Activated T-cell treated with anti-CD3 and anti-CD28 coated beads, Interleukin-2, amount 50 U/mL, for 4 hours (primary cell): ENCODE measurements around the gene NDUFS7. TPM values are rescaled to one million over a fixed set of nuclear protein-coding genes. Genes with fewer than 3 reads are reported as not detected.
"Not testable (repeated sequence)": the region's sequence is repeated elsewhere in the genome, so short reads cannot be mapped to it uniquely, and the experiment has no call there.

Source experiments
- ATAC-seq, 2 donors: fragments of 200-7000 bp; cut with Tn5 transposase; one replicate each; pipeline ENCODE4 v1.10.0; 2021
- DNase-seq: peaks from one replicate; pipeline ENCODE4 v3.0.0-alpha.2; 2020
- H3K27me3 Mint-ChIP-seq: one replicate; pipeline ENCODE4 v1.8.0; 2021; ENCODE audit warnings: low read depth, mixed read lengths
- H3K36me3 Mint-ChIP-seq: one replicate; pipeline ENCODE4 v1.8.0; 2022; ENCODE audit warnings: mixed read lengths; ENCODE audit not compliant: insufficient read depth
- H3K4me1 Mint-ChIP-seq: one replicate; pipeline ENCODE4 v1.8.0; 2021; ENCODE audit warnings: low read depth, mixed read lengths
- H3K4me3 Mint-ChIP-seq: one replicate; pipeline ENCODE4 v1.8.0; 2021; ENCODE audit warnings: mild to moderate bottlenecking, moderate library complexity, mixed read lengths
- H3K9me3 Mint-ChIP-seq: one replicate; pipeline ENCODE4 v1.8.0; 2021; ENCODE audit warnings: mixed read lengths
- total RNA-seq, 3 donors: library from RNA; stranded (reverse); gene quantifications; one replicate each; pipeline ENCODE4 v1.2.1, GENCODE V29; 2021

Gene NDUFS7
- total RNA-seq, 3 donors from 2014 or later, result 124 to 142 (median 137) TPM

DNA sequence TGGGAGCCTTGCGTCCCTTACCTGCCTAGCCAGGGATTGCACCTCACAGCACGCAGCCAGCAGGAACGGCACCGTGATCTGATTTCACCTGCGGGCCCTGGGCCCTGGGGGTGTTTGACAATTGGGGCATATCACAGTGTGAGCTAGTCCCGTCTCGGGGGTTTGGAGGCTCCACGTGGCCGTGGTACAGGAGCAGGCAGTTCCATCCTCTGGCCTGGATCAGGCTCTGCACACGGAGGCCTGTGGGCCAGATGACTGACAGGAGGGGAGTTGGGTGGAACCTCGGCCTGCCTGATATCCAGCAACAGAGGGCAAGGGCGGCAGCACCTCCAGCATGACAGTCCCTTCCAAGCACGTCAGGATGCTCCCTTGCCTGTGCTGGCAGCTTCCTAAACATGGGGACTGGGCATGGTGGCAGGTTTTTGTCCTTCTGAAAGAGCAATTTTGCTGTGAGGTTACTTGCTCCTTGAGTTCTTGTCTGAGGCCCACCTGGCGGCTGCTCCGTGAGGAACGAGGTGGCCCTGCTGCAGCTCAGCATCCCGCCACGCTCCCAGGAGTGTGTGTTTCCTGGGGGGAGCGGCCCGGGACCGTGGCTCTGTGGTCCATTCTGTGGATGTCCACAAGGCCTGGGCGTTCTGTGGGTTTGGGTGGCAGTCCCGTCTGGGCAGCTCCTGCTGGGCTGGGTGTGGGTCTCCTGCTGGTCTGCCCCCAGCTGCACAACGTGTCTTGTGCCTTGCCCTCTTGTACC lies 48.2 kb downstream of the NDUFS7 start:
- no peaks in the 10 kb centered on the region for H3K9me3 Mint-ChIP-seq
- H3K27me3 Mint-ChIP-seq, result no peaks in the 10 kb centered on the region
- peaks cover 15% of the 10 kb centered on the region for H3K36me3 Mint-ChIP-seq
- H3K4me1 Mint-ChIP-seq, result no peaks in the 10 kb centered on the region
- H3K4me3 Mint-ChIP-seq, result no peak overlapping the region
- ATAC-seq (no peak), DNase-seq (no peak)

DNA sequence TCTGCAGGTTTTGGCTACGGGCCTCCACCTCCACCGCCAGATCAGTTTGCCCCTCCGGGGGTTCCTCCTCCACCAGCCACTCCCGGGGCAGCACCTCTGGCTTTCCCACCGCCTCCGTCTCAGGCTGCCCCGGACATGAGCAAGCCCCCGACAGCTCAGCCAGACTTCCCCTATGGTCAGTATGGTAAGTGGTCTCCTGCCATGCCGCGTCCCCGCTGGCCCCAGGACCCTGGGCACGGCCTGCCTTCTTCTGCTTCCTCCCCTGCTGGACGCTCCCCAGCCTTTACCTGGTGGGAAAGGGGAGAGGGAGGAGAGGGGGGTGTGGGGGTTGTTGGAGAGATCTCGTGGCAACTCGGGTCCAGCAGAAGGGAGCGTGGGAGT lies 48.8 kb downstream of the NDUFS7 start:
- Mint-ChIP-seq H3K4me1 (no peaks in the 10 kb centered on the region), H3K27me3 (no peaks in the 10 kb centered on the region), H3K36me3 (peaks cover 15% of the 10 kb centered on the region), H3K4me3 (no peak overlapping the region), H3K9me3 (no peaks in the 10 kb centered on the region)
- DNase-seq (no peak), ATAC-seq (no peak)

- no peak for ATAC-seq
- Mint-ChIP-seq H3K27me3 (no peaks in the 10 kb centered on the region), H3K36me3 (peaks cover 18% of the 10 kb centered on the region), H3K9me3 (no peaks in the 10 kb centered on the region), H3K4me1 (peaks cover 5% of the 10 kb centered on the region), H3K4me3 (no peak overlapping the region)
- DNase-seq, result no peak
Measured at GRCh38 chr19:1433119-1434039, 49.7 kb downstream of the NDUFS7 start.

DNA sequence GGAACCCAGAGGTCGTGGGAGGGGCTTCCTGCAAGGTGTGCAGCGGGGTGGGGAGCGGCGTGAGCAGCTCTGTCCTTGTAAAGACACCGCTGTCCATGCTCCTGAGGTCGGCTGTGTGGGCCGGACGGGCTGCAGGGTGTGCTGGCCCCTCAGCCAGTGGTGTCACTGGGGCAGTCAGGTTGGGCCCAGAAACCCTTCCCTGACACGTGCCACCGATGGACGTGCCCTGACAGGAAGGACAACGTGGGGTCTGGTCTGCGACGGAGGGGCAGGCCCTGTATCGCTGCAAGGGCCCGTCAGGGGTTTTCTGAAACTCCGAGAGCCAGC lies 50.3 kb downstream of the NDUFS7 start:
- H3K4me1 Mint-ChIP-seq, result peaks cover 5% of the 10 kb centered on the region
- no peak for ATAC-seq
- H3K9me3 Mint-ChIP-seq, result no peaks in the 10 kb centered on the region
- no peak for DNase-seq
- H3K27me3 Mint-ChIP-seq, result no peaks in the 10 kb centered on the region
- peaks cover 18% of the 10 kb centered on the region for H3K36me3 Mint-ChIP-seq
- no peak overlapping the region for H3K4me3 Mint-ChIP-seq

- ATAC-seq (no peak), DNase-seq (no peak)
- H3K36me3 Mint-ChIP-seq, result peaks cover 21% of the 10 kb centered on the region
- peaks cover 7% of the 10 kb centered on the region for H3K4me1 Mint-ChIP-seq
- no peaks in the 10 kb centered on the region for H3K27me3 Mint-ChIP-seq
- no peak overlapping the region for H3K4me3 Mint-ChIP-seq
- H3K9me3 Mint-ChIP-seq, result no peaks in the 10 kb centered on the region
Measured at GRCh38 chr19:1434577-1435060, 50.9 kb downstream of the NDUFS7 start.

GRCh38 chr19:1435378-1435989 lies 51.8 kb downstream of the NDUFS7 start:
- DNase-seq (no peak), ATAC-seq (no peak)
- Mint-ChIP-seq H3K9me3 (no peaks in the 10 kb centered on the region), H3K27me3 (no peaks in the 10 kb centered on the region), H3K36me3 (peaks cover 27% of the 10 kb centered on the region), H3K4me1 (peaks cover 15% of the 10 kb centered on the region), H3K4me3 (no peak overlapping the region)

DNA sequence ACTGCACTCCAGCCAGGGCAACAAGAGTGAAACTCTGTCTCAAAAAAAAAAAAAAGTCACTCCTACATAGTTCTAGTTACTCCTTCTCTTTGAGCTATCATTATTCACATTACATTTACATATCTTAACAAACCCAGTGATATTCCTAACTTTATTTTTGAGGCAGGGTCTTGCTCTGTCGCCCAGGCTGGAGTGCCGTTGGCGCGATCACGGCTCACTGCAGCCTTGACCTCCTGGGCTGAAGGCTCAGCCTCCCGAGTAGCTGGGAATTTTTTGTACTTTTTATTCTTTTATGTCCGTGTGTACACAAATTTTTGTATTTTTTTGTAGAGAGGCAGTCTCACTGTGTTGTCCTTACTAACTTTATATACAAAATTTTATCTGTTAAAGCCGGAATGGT lies 53.9 kb downstream of the NDUFS7 start:
- H3K4me1 Mint-ChIP-seq, result peaks cover 25% of the 10 kb centered on the region
- peak overlapping the region; percentile 98 for H3K4me3 Mint-ChIP-seq
- no peaks in the 10 kb centered on the region for H3K9me3 Mint-ChIP-seq
- no peak for ATAC-seq
- DNase-seq, result no peak
- H3K27me3 Mint-ChIP-seq, result no peaks in the 10 kb centered on the region
- peaks cover 40% of the 10 kb centered on the region for H3K36me3 Mint-ChIP-seq

DNA sequence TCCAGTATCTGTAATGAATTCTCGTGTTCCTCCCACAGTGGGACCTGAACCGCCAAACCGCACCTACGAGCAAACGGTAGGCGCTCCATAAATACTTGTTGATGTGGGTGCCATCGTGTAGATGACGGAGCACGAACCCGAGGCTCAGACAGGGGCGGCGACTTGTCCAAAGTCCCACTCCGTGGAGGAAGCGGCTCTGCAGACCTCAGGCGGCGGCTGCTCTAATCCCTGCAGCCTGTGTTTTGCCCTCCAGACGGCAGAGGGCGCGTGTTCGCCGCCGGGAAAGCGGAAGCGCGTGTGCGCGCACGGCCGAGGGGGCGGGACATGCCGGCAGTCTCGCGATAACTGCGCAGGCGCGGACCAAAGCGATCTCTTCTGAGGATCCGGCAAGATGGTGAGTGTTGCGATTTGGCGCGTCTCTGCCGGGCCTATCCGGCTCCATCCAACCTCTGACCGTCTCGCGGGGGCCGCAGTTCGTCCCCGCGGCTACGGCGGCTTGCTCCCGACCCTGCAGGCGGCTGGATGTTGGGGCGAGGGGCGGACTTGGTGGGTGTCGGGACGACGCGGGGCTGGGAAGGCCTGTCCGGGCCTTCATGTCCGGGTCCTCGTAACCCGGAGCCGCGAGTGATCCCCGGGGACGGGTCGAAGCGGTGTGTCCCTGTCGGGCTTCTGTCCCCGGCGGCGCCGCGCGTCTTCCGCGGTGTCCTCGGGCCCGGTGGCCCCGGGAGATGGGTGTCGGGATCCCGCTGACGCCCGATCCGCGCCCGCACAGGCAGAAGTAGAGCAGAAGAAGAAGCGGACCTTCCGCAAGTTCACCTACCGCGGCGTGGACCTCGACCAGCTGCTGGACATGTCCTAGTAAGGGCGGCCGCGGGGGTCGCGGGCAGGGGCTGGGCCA lies 54.6 kb downstream of the NDUFS7 start, which contains the start of gene RPS15:
TSS of gene RPS15 (plus strand) at position 362 of the 898 bp plus-strand sequence. CDS start at position 392, 30 bp downstream.
- peak; percentile 78 to 87 for ATAC-seq
- Mint-ChIP-seq H3K36me3 (peaks cover 42% of the 10 kb centered on the region), H3K27me3 (no peaks in the 10 kb centered on the region), H3K4me1 (peaks cover 27% of the 10 kb centered on the region), H3K4me3 (peak within 1 kb of the TSS; percentile 98), H3K9me3 (no peaks in the 10 kb centered on the region)
- peak; percentile 96 for DNase-seq

GRCh38 chr19:1438933-1439354 lies 55.2 kb downstream of the NDUFS7 start:
- H3K36me3 Mint-ChIP-seq, result peaks cover 42% of the 10 kb centered on the region
- peaks cover 27% of the 10 kb centered on the region for H3K4me1 Mint-ChIP-seq
- peak; percentile 3 to 7 for ATAC-seq
- H3K4me3 Mint-ChIP-seq, result peak overlapping the region; percentile 98
- no peak for DNase-seq
- H3K9me3 Mint-ChIP-seq, result no peaks in the 10 kb centered on the region
- H3K27me3 Mint-ChIP-seq, result no peaks in the 10 kb centered on the region

GRCh38 chr19:1439525-1440417 lies 56.1 kb downstream of the NDUFS7 start:
- not testable (repeated sequence) for ATAC-seq, H3K27me3 Mint-ChIP-seq, DNase-seq, H3K9me3 Mint-ChIP-seq
- Mint-ChIP-seq H3K36me3 (peaks cover 42% of the 10 kb centered on the region), H3K4me3 (peak overlapping the region; percentile 98), H3K4me1 (peaks cover 29% of the 10 kb centered on the region)

DNA sequence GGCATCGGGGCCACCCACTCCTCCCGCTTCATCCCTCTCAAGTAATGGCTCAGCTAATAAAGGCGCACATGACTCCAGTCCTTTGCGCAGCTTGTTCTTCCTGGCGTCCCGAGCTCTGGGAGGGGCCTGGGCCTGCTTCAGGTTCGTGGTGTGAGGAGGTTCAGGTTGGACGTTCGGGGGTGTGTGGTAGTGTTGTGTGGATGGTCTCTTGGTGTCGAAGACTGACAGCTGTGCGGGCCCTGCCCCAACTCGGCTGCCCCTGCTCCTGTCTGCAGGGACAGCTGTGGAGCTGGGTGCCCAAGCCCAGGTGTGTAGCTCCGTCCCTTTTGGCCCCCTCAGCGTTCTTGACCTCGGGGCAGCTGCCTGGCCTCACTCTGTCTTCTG lies 56.7 kb downstream of the NDUFS7 start:
- DNase-seq (no peak), ATAC-seq (no peak)
- Mint-ChIP-seq H3K9me3 (no peaks in the 10 kb centered on the region), H3K27me3 (peaks cover 1% of the 10 kb centered on the region), H3K36me3 (peaks cover 39% of the 10 kb centered on the region), H3K4me3 (peak overlapping the region; percentile 98), H3K4me1 (peaks cover 30% of the 10 kb centered on the region)

DNA sequence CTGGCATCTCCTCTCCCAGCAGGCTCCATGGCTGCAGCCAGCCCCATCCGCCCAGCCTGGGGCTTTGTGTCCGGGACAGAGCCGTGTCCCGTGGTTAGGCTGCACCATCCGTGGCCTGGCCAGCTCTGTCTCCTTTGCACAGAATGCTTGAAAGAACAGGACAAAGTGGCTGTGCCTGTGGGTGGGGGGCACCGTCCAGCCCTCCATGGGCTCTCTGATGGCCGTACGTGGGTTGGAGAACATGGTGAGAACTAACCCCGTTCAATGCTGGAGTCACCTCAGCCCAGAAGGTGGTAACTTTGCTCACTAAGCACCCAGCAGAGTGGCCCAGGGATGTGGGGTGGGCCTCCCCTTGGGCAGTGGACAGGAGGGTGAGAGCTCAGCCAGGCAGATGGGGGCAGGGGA lies 57.3 kb downstream of the NDUFS7 start:
- ATAC-seq (no peak), DNase-seq (no peak)
- H3K4me3 Mint-ChIP-seq, result peak overlapping the region; percentile 98
- no peaks in the 10 kb centered on the region for H3K9me3 Mint-ChIP-seq
- H3K4me1 Mint-ChIP-seq, result peaks cover 32% of the 10 kb centered on the region
- peaks cover 35% of the 10 kb centered on the region for H3K36me3 Mint-ChIP-seq
- peaks cover 3% of the 10 kb centered on the region for H3K27me3 Mint-ChIP-seq
